ENCODE measurements around the gene ABCF2. TPM values are rescaled to one million over a fixed set of nuclear protein-coding genes. Genes with fewer than 3 reads are reported as not detected.

The ABCF2 gene
- total RNA-seq, 1 donor from 2014 or later, result 85.8 TPM

DNA sequence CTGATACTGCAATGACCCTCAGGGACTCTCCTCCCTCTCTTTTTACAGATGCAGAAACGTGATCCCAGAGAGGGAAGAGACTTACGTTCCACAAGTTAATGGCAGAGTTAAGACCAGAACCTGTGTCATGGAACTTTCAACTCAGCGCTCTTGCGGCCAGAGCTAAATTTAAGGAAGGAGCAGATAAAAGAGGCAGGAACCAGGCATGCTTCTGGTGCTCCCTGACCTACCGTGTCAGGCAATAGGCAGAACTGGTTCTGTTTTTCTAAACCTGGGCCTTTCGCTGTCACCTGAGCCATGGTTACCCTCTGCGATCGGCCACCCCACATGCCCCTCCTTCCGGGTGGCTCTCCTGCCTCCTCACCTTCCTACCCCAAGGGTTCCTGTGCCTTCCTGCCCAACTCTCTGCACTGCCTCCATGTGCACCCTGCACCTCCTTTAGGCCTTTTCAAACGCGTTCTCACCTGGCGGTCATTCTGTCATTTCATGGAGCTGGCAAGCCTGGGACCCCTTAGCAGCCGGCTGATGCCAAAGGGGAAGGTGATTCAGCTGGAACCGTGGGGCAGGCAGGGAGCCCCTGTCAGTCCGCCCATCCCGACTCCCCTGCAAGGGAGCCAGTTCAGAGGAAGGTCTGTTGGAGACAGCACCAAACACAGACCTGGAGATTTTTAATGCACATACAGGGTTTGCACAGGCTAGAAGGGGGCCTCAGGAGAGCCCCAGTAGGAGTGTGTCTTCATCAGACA, 51.8 kb downstream of the ABCF2 start:
- Histone ChIP-seq H3K27me3 (ENCODE audit: control insufficient read depth, insufficient read depth, low read length) (peaks cover 9% of the 10 kb centered on the region), H3K4me3 (ENCODE audit: low read depth, low read length) (no peak overlapping the region), H3K36me3 (ENCODE audit: control insufficient read depth, insufficient read depth, low read length) (no peaks in the 10 kb centered on the region)
- TF ChIP-seq, protein P1, sequence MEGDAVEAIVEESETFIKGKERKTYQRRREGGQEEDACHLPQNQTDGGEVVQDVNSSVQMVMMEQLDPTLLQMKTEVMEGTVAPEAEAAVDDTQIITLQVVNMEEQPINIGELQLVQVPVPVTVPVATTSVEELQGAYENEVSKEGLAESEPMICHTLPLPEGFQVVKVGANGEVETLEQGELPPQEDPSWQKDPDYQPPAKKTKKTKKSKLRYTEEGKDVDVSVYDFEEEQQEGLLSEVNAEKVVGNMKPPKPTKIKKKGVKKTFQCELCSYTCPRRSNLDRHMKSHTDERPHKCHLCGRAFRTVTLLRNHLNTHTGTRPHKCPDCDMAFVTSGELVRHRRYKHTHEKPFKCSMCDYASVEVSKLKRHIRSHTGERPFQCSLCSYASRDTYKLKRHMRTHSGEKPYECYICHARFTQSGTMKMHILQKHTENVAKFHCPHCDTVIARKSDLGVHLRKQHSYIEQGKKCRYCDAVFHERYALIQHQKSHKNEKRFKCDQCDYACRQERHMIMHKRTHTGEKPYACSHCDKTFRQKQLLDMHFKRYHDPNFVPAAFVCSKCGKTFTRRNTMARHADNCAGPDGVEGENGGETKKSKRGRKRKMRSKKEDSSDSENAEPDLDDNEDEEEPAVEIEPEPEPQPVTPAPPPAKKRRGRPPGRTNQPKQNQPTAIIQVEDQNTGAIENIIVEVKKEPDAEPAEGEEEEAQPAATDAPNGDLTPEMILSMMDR (IDR thresholded peaks at IDR 0.05; ENCODE audit: insufficient read depth, low read length, severe bottlenecking), result no peak
- FAIRE-seq, result no peak
- no peak for DNase-seq (ENCODE audit: low read depth)

DNA sequence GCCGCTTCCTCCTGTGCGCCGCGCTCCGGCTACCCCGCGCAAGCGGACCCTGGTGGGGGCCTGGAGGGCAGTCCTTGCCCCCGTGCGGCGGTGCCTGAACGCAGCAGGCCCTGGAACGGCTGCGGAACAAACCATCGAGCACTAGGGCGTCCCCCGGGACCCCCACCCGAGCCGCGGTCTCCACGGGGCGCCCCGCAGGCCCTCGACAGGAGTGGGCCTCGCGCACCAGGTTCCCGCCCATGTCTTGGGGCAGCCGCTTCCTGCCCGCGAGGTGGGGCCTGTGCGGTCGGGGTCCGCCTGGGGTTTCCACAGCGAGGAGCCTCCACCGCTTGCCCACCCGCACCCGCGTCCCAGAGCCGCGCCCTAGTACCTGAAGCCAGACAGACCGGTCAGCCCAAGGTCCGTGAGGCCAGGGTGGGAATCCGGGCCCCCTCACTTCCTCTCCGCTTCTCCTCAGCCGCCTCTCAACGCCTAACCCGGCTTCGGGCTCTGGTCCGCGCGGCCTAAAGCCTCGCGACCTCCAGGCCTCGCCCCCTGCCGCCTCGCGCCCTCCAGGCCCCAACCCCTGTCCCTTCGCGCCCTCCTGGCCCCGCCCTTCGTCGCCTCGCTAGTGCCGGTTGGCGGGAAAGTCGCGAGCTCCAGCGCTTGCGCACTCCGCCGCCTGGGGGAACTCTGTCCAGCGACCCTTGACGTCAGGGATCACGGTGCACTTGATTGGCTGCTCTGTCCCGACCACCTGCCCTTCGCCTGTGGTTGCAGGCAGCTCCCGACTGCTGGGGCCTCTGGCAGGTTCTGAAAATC, 52.6 kb downstream of the ABCF2 start:
- H3K4me3 ChIP-seq (ENCODE audit: low read depth, low read length), result no peak overlapping the region
- no peak for DNase-seq (ENCODE audit: low read depth)
- H3K36me3 ChIP-seq (ENCODE audit: control insufficient read depth, insufficient read depth, low read length), result no peaks in the 10 kb centered on the region
- H3K27me3 ChIP-seq (ENCODE audit: control insufficient read depth, insufficient read depth, low read length), result peaks cover 9% of the 10 kb centered on the region
- no peak for FAIRE-seq
- TF ChIP-seq, protein P1 (IDR thresholded peaks at IDR 0.05; ENCODE audit: insufficient read depth, low read length, severe bottlenecking), result no peak

DNA sequence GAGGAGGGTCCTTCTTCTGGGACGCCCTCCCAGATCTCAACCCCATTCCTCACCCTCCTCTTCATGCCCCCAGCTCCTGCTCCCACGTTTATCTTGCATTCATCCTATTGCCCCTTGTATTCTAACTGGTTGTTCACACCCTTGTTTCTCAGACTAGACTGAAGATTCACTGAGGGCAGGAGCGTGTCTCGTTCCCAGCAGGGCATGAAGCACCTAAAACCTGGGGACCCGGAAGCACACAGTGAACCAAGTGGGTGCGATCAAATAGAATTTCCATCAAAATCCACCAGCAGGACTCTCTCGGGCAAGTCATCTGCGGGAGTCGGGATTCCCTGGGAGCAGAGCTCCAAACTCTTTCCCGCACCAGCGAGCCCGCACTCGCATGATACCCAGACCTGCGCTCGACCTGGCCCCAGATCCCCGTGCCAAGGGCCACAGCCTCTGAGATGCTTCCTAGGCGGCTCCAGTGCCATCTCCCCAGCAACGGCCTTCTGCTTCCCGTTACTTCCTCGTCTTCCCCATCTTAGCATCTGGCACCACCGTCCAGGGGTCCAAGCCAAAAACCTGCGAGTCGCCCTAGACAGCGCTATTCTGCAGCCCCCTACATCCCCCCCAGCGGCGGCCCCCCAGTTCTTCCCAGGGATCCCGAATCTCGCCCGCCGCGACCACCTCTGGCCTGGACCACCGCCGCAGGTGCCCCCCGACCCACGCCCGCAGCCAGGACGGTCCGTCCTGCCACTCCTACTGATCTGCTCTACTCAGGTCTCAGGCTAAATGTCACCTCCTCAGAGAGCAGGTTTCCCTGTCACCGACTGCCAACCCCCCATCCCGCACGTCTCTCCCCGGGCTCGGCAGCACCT, 53.4 kb downstream of the ABCF2 start:
- no peak overlapping the region for H3K4me3 ChIP-seq (ENCODE audit: low read depth, low read length)
- no peak for FAIRE-seq
- no peak for DNase-seq (ENCODE audit: low read depth)
- TF ChIP-seq, protein P1 (IDR thresholded peaks at IDR 0.05; ENCODE audit: insufficient read depth, low read length, severe bottlenecking), result no peak
- H3K27me3 ChIP-seq (ENCODE audit: control insufficient read depth, insufficient read depth, low read length), result peaks cover 14% of the 10 kb centered on the region
- no peaks in the 10 kb centered on the region for H3K36me3 ChIP-seq (ENCODE audit: control insufficient read depth, insufficient read depth, low read length)

DNA sequence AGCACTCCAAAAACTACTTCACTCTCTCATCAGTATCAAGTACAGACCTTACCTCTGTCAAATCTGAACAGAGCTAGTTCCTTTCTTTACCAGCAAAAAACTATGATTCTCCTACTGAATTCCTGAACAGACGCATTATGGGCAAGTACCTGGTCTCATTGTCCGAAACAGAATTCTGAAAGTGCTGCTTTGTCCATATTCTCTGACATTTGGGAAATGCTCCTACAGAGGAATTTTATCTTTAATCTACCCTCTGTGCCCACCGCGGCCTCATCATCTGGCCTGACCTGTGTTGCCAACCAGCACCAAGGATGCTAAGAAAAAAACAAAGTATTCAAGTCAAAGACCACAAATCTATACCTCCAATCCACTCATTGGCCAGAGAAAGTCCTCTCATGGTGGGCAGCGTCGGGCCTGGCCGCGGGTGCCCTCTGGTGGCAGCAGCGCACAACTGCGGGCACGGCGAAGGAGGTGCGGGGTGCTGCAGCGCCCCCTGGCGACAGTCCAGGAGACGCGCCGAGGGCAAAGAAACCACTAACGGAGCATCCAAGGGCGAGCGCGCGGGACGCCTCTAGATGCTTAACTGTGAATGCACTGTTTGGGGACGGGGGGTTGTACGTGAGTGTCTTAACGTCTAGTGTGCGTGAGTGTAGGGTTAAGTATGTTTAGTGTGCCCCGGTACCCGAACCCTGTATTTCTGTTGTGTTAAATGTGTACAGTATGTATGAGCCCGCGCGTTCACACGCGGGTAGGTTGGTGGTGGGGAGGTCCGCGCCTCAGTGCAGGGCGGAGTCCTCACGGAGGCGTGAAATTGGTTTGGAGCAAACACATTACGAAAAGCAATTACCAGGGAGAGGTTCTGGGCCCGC, 54.5 kb downstream of the ABCF2 start:
- Histone ChIP-seq H3K4me3 (ENCODE audit: low read depth, low read length) (no peak overlapping the region), H3K36me3 (ENCODE audit: control insufficient read depth, insufficient read depth, low read length) (no peaks in the 10 kb centered on the region), H3K27me3 (ENCODE audit: control insufficient read depth, insufficient read depth, low read length) (peaks cover 19% of the 10 kb centered on the region)
- FAIRE-seq, result no peak
- DNase-seq (ENCODE audit: low read depth), result peak; percentile 35
- TF ChIP-seq, protein P1 (IDR thresholded peaks at IDR 0.05; ENCODE audit: insufficient read depth, low read length, severe bottlenecking), result peak; percentile 100

DNA sequence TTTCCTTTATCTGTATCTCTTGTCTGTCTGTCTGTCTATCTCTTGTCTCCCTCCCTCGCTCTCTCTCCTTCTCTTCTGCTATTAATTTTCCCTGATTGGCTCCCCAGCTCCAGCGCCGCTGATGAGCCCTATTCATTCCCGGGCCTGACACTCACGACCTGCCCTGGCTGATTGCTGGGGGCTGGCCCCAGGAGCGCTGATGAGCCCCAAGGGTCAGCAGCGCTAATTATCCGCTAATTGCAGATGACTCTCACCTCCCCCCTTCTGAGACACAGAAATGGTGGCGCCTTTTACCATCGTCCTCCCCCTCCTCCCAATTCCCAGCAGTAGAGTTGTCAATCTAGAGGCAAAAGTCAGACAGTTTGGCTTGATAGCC, 58.2 kb downstream of the ABCF2 start:
- DNase-seq (ENCODE audit: low read depth) (no peak), FAIRE-seq (no peak)
- H3K27me3 ChIP-seq (ENCODE audit: control insufficient read depth, insufficient read depth, low read length), result peaks cover 33% of the 10 kb centered on the region
- H3K36me3 ChIP-seq (ENCODE audit: control insufficient read depth, insufficient read depth, low read length), result no peaks in the 10 kb centered on the region
- TF ChIP-seq, protein P1 (IDR thresholded peaks at IDR 0.05; ENCODE audit: insufficient read depth, low read length, severe bottlenecking), result no peak
- H3K4me3 ChIP-seq (ENCODE audit: low read depth, low read length), result no peak overlapping the region

Data from bronchial epithelial cell (primary cell).